HepG2 (cell line): ENCODE results near the gene NPTX2. TPM values are rescaled to one million over a fixed set of nuclear protein-coding genes. Genes with fewer than 3 reads are reported as not detected.

Experiments used
- ATAC-seq: fragments of 200-7000 bp; cut with Tn5 transposase; 3 replicates; pipeline ENCODE4 v1.9.1; 2020; ENCODE audit warnings: mild to moderate bottlenecking, moderate library complexity
- BruUV-seq: library from RNA; stranded (reverse); fragments of 400-500 nt; replicated peaks from 2 replicates; lab custom pipeline; 2021; lab: Mats Ljungman, UMichigan
- CTCF ChIA-PET: fragments of 300-600 bp; formaldehyde crosslinking; extraction: SDS; loops from one replicate; lab custom pipeline; 2021; ENCODE audit warnings: low total read pairs, inconsistent platforms, low intra/inter-chr PET ratio; lab: Yijun Ruan, JAX
- POLR2A ChIA-PET: fragments of 350-600 bp; sonication (Branson Sonifier 250); formaldehyde crosslinking; loops from one replicate; lab custom pipeline; 2020; ENCODE audit warnings: antibody characterized with exemption, inconsistent platforms; lab: Yijun Ruan, JAX
- DNase-seq: peaks from one replicate; pipeline ENCODE4 v3.0.0-alpha.2; 2015; ENCODE audit warnings: low spot score
- FAIRE-seq: peaks from 3 replicates; lab custom pipeline; 2011; peaks lifted over from hg19 to GRCh38; lab: Jason Lieb, UNC
- H2AFZ ChIP-seq: one replicate; pipeline ENCODE4 v1.6.1; 2011; ENCODE audit warnings: low read length, inconsistent platforms
- H3K27ac ChIP-seq: fragments of 300-600 bp; 3 replicates; pipeline ENCODE4 v1.8.0; 2011; ENCODE audit warnings: mixed run types, mild to moderate bottlenecking, mixed read lengths, low read length, inconsistent platforms; ENCODE audit not compliant: insufficient read depth; ENCODE audit errors: extremely low read length
- H3K27me3 ChIP-seq, 2 experiments: fragments of 200-600 bp in 1 of 2; 2 replicates in 1 of 2; 3 replicates in 1 of 2; pipeline versions ENCODE4 v1.6.0 to v1.8.0; 2011; ENCODE audit warnings: low read length in 2 of 2, mild to moderate bottlenecking in 2 of 2, moderate library complexity in 2 of 2, inconsistent platforms in 1 of 2; ENCODE audit not compliant: insufficient read depth in 2 of 2, control insufficient read depth in 1 of 2
- H3K36me3 ChIP-seq, 2 experiments: fragments of 200-600 bp in 1 of 2; replicated peaks in 1 of 2; 2 replicates in 1 of 2; 3 replicates in 1 of 2; pipeline versions ENCODE4 v1.5.1 to v1.8.0; 2011; ENCODE audit warnings: low read length in 2 of 2, inconsistent platforms in 1 of 2; ENCODE audit not compliant: insufficient read depth in 2 of 2, control insufficient read depth in 1 of 2
- H3K4me1 ChIP-seq: 2 replicates; pipeline ENCODE4 v1.5.1; 2012; ENCODE audit warnings: low read length, inconsistent platforms; ENCODE audit not compliant: insufficient read depth
- H3K4me2 ChIP-seq: 2 replicates; pipeline ENCODE4 v1.6.0; 2011; ENCODE audit warnings: low read depth, low read length, inconsistent platforms
- H3K4me3 ChIP-seq, 3 experiments: fragments of 200-600 bp in 1 of 3; sonication (generic), shearing (Covaris generic) in 1 of 3; replicated peaks in 1 of 3; 2 replicates each; pipeline ENCODE4 v1.5.1; 2011 to 2016; ENCODE audit warnings: low read length in 3 of 3, inconsistent platforms in 2 of 3, low read depth in 2 of 3, mild to moderate bottlenecking in 2 of 3, control low read depth in 1 of 3, mixed read lengths in 1 of 3; ENCODE audit not compliant: insufficient read depth in 1 of 3
- H3K79me2 ChIP-seq: one replicate; pipeline ENCODE4 v1.6.1; 2011; ENCODE audit warnings: low read length, inconsistent platforms; ENCODE audit not compliant: insufficient read depth
- H3K9ac ChIP-seq: 2 replicates; pipeline ENCODE4 v1.6.0; 2011; ENCODE audit warnings: mild to moderate bottlenecking, low read depth, low read length, inconsistent platforms; ENCODE audit not compliant: insufficient read depth
- H3K9me3 ChIP-seq: 2 replicates; pipeline ENCODE4 v1.5.1; 2012; ENCODE audit warnings: mild to moderate bottlenecking, low read length
- H4K20me1 ChIP-seq: 2 replicates; pipeline ENCODE4 v1.6.0; 2011; ENCODE audit warnings: inconsistent platforms, mild to moderate bottlenecking, low read length, moderate library complexity; ENCODE audit not compliant: insufficient read depth
- BORCS8-MEF2B ChIP-seq: sonication (generic); formaldehyde crosslinking; IDR thresholded peaks from 2 replicates; pipeline ENCODE4 v1.8.0; 2022; ENCODE audit warnings: mild to moderate bottlenecking, missing genetic modification reagents
- CAMTA2 ChIP-seq: sonication (generic); formaldehyde crosslinking; IDR thresholded peaks from 2 replicates; pipeline ENCODE4 v1.4.0; 2020; ENCODE audit warnings: mild to moderate bottlenecking, missing genetic modification reagents, borderline replicate concordance
- HMGXB3 ChIP-seq: sonication (generic); formaldehyde crosslinking; IDR thresholded peaks from 2 replicates; pipeline ENCODE4 v1.4.0; 2020; ENCODE audit warnings: missing genetic modification reagents, borderline replicate concordance
- MEIS2 ChIP-seq: sonication (generic); formaldehyde crosslinking; IDR thresholded peaks from 2 replicates; pipeline ENCODE4 v1.9.0; 2021; ENCODE audit warnings: mild to moderate bottlenecking, missing genetic modification reagents
- TRAFD1 ChIP-seq: sonication (generic); formaldehyde crosslinking; IDR thresholded peaks from 2 replicates; pipeline ENCODE4 v1.5.1; 2020; ENCODE audit warnings: missing genetic modification reagents, mild to moderate bottlenecking, borderline replicate concordance
- ZFP36 ChIP-seq: fragments of 150-350 bp; IDR thresholded peaks from 2 replicates; pipeline ENCODE4 v1.6.1; 2018; ENCODE audit warnings: borderline replicate concordance, low read length, low read depth; ENCODE audit not compliant: partially characterized antibody
- ZNF670 ChIP-seq: sonication (generic); formaldehyde crosslinking; IDR thresholded peaks from 2 replicates; pipeline ENCODE4 v1.8.0; 2022; ENCODE audit warnings: mild to moderate bottlenecking, missing genetic modification reagents, borderline replicate concordance
- WGBS: methylation state at CpG from one replicate; pipeline ENCODE4 v1.1.6; 2017; ENCODE audit warnings: low lambda C conversion rate; 5-methylcytosine and 5-hydroxymethylcytosine counted together
- in situ Hi-C: cut with HindIII; loops from 2 replicates; pipeline ENCODE4 v1.10.0; 2017; ENCODE audit warnings: low pct_unique_long_range_greater_than_20kb; ENCODE audit not compliant: extremely low pct_ligation_motif_present
- intact Hi-C: fragments of 100-400 bp; cut with micrococcal nuclease; formaldehyde crosslinking; loops from one replicate; pipeline ENCODE4 v1.10.0; 2022; ENCODE audit not compliant: unreplicated experiment
- polyA plus RNA-seq, 8 experiments: library from polyadenylated mRNA; depleted of rRNA in 3 of 8; stranded (reverse) in 7 of 8; unstranded in 1 of 8; fragments of >200 nt; fragmentation: Illumina TruSeq in 4 of 8; extraction: Trizol in 4 of 8; gene quantifications; 2 replicates each; pipeline versions ENCODE4 v1.2.1 to v1.2.3, GENCODE V29; 2011 to 2016; ENCODE audit warnings: low read depth in 4 of 8, missing spikeins in 1 of 8, mixed read lengths in 1 of 8; ENCODE audit not compliant: insufficient read depth in 1 of 8
- total RNA-seq, 5 experiments: library from RNA; depleted of rRNA; stranded (reverse); fragments of >200 nt; fragmentation: Illumina TruSeq; extraction: Trizol; gene quantifications; 2 replicates each; pipeline ENCODE4 v1.2.3, GENCODE V29; 2016; ENCODE audit warnings: low read depth in 1 of 5

The NPTX2 gene
- total and polyA plus RNA-seq, 2 of the 13 experiments (the other 11 are each of a cell fraction or from before 2014, with no cell fraction given): not detected

GRCh38 chr7:98661607-98662006, 44.5 kb downstream of the NPTX2 start (continued):
- TF ChIP-seq ZNF670 (CRISPR knock-in tag) (no peak), TRAFD1 (CRISPR knock-in tag) (no peak), BORCS8-MEF2B (no peak), MEIS2 (CRISPR knock-in tag) (no peak)

GRCh38 chr7:98662289-98662688, 45.2 kb downstream of the NPTX2 start:
- H3K4me1 ChIP-seq: no peaks in the 10 kb centered on the region
- peaks cover 2 to 13% of the 10 kb centered on the region in 2 experiments; a peak in 2 of 5 replicates for H3K27me3 ChIP-seq
- no TSS peak for BruUV-seq
- no peak; the same call in 2 of the 3 replicates for ATAC-seq
- no peaks in the 10 kb centered on the region for H3K79me2 ChIP-seq
- H3K9me3 ChIP-seq: no peaks in the 10 kb centered on the region
- no peak for TF ChIP-seq ZFP36
- no peak for TF ChIP-seq HMGXB3 (CRISPR knock-in tag)
- no peak for TF ChIP-seq CAMTA2
- H3K36me3 ChIP-seq: no peaks in the 10 kb centered on the region
- intact Hi-C loops (no loop called here), in situ Hi-C loops (no loop called here)
- no peaks in the 10 kb centered on the region for H4K20me1 ChIP-seq
- no peak for FAIRE-seq
- H3K27ac ChIP-seq: no peak overlapping the region
- no peak overlapping the region for H2AFZ ChIP-seq
- 23% methylated on average over 3 of the region's 4 CpGs for WGBS
- ChIA-PET CTCF (no interaction called here), POLR2A (no interaction called here)
- no peak overlapping the region for H3K4me3 ChIP-seq
- DNase-seq: no peak
- H3K4me2 ChIP-seq: no peak overlapping the region
- no peak overlapping the region for H3K9ac ChIP-seq
